HG03064 (cell line): Measurements from ENCODE around the gene OTUB2.

Experiments used
- ATAC-seq: cut with Tn5 transposase; IDR thresholded peaks from one replicate; pipeline ENCODE4 v1.9.1; 2021; ENCODE audit warnings: low read depth; ENCODE audit not compliant: unreplicated experiment

OTUB2 gene

GRCh38 chr14:94038921-94039629, 12.9 kb downstream of the OTUB2 start:
- ATAC-seq = no peak

GRCh38 chr14:94040247-94040646, 14.1 kb downstream of the OTUB2 start:
- ATAC-seq = no peak

GRCh38 chr14:94040796-94041195, 14.7 kb downstream of the OTUB2 start:
- ATAC-seq = no peak

GRCh38 chr14:94041551-94042346, 15.6 kb downstream of the OTUB2 start:
- no peak for ATAC-seq

GRCh38 chr14:94042433-94043091, 16.4 kb downstream of the OTUB2 start:
- no peak for ATAC-seq

GRCh38 chr14:94043111-94043755, 17.1 kb downstream of the OTUB2 start:
- no peak for ATAC-seq

- no peak for ATAC-seq
Measured at GRCh38 chr14:94043756-94044475, 17.8 kb downstream of the OTUB2 start.

- no peak for ATAC-seq
Measured at GRCh38 chr14:94044476-94045091, 18.4 kb downstream of the OTUB2 start.

- ATAC-seq = no peak
Measured at GRCh38 chr14:94045101-94045500, 19.0 kb downstream of the OTUB2 start.

- ATAC-seq = no peak
Measured at GRCh38 chr14:94045563-94046345, 19.6 kb downstream of the OTUB2 start.

GRCh38 chr14:94046696-94047250, 20.6 kb downstream of the OTUB2 start:
- no peak for ATAC-seq

- no peak for ATAC-seq
Measured at GRCh38 chr14:94047581-94047980, 21.4 kb downstream of the OTUB2 start.

- ATAC-seq = no peak
Measured at GRCh38 chr14:94048691-94049624, 22.8 kb downstream of the OTUB2 start.

GRCh38 chr14:94049625-94050023, 23.5 kb downstream of the OTUB2 start:
- ATAC-seq = no peak

- ATAC-seq = no peak
Measured at GRCh38 chr14:94050231-94050880, 24.2 kb downstream of the OTUB2 start.

- ATAC-seq = no peak
Measured at GRCh38 chr14:94051115-94051514, 25.0 kb downstream of the OTUB2 start.

- no peak for ATAC-seq
Measured at GRCh38 chr14:94051779-94052178, 25.6 kb downstream of the OTUB2 start.
